GM19467 (cell line): ENCODE data around the gene RASSF7.

Experiments used
- ATAC-seq: cut with Tn5 transposase; IDR thresholded peaks from one replicate; pipeline ENCODE4 v1.9.1; 2021; ENCODE audit warnings: mild to moderate bottlenecking, moderate library complexity; ENCODE audit not compliant: unreplicated experiment

RASSF7 gene

DNA sequence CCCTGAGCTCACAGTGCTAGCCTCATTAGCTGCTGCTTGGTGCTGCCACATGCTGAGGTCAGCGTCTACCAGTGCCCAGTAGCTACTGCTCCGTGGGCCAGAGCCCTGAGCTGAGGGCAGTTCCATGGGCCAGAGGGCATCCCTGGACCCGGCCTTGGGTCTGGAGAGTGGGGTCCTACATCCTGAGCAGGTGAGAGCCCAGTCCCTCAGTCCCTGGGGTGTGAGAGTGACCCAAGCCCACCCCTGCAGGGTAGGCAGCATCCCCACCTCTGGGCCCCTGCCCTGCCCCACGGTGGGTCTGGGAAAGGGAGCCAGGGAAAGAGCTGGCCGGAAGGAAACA, 10.1 kb upstream of the RASSF7 start:
- no peak for ATAC-seq

DNA sequence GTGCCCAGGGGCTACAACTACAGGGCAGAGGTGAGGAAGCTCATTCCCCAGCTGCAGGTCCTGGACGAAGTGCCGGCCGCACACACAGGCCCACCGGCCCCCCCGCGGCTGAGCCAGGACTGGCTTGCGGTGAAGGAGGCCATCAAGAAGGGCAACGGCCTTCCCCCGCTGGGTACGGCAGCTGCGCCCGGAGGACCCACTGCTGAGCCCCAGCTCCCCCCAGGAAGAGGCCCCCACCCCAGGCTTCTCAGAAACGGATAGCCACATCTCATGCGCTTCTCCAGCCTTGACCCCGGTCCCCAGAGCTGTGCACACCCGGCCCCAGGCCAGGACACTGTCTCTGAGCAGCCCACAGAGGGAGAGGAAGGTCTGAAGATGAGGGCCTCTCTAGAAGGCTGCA, 9.6 kb upstream of the RASSF7 start:
- no peak for ATAC-seq

- no peak for ATAC-seq
Measured at GRCh38 chr11:551596-551995, 9.2 kb upstream of the RASSF7 start.

- ATAC-seq: no peak
Measured at GRCh38 chr11:553083-553987, 7.4 kb upstream of the RASSF7 start.

- no peak for ATAC-seq
Measured at GRCh38 chr11:553988-554340, 6.8 kb upstream of the RASSF7 start.

DNA sequence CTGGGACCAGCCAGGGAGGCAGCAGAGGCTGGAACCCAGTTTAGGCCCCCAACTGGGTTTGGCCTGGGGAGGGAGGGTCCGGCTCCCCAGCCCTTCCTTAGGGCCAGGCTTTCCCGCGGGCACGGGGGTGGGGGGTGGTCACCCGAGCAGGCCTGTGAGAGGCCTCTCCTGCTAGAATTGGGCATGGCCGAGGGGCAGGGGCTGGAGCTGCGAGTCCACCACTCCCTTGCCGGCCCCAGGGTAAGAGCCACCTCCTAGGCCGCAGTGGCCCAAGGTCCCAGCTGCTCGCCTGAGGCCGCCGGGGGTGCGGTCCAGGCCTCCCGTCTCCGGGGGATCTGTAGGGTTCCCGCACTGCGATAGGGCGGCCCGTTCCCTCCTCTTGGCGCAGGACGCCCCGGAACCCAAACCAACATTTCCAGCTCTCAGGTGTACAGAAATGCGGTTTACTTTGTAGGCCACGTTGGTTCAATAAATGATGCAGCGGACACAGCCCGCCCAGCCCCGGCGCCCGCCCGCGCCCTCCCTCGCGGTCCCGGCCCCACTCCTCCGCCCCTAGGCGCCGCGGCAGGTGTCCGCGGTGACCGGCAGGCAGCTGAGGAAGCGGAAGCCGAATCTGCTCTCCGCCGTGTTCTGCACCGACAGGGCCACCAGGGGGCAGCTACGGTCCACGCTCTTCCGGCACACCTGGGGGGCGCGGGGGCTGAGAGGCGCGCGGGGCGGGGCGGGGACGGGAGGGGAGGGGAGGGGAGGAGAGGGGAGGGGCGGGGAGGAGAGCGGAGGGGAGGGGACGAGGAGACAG, 6.1 kb upstream of the RASSF7 start:
- no peak for ATAC-seq

GRCh38 chr11:555227-555779, 5.5 kb upstream of the RASSF7 start:
- no peak for ATAC-seq

- no peak for ATAC-seq
Measured at GRCh38 chr11:555780-556661, 4.7 kb upstream of the RASSF7 start.

- no peak for ATAC-seq
Measured at GRCh38 chr11:556662-557256, 4.0 kb upstream of the RASSF7 start.

GRCh38 chr11:557328-558132, 3.2 kb upstream of the RASSF7 start:
- no peak for ATAC-seq

DNA sequence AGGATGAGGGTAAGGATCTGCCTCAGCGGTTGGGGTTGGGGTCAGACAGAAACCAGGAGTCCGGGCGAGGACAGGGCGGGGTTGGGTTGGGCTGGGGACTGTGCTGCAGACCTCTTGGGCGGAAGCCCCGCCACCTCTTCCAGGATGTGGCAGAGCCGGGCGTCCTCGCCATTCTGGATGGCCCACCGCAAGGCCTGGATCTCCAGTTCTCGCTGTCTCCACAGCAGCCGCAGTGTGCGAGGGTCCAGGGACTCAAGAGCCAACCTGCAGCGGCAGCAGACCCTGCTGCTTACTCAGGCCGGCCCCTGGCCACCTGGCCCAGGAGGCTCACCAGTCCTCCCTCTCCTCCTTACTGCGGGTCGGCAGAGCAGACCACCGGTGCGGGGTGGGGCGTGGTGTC, 2.3 kb upstream of the RASSF7 start:
- ATAC-seq: no peak

DNA sequence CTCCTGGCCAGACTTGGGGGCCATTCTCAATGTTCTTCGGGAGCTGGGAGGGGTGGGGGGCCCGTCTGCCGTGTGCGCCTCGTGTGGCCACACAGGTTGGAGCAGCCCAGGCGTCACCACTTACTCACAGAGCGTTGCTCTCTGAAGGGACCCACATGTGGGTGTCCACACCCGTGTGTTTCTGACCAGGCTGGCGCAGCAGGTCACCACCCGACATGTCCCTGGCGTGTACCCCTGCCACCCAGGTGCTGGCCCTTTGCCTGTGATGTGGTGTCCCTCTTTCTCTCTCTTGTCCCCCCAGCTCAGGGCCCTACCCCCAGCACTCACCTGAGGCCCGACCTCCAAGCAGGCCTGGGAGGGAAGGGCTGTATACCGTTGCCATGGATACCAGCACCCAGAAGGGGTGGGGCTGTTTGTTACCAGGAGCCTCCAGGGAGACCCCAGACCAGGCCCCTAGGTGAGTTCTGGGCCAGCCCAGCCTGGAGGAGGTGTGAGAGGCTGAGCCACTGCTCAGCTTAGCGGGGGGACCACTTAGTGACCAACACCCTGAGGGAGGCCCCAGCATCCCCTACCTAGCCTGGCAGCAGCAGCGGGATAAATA, 1.6 kb upstream of the RASSF7 start:
- no peak for ATAC-seq

DNA sequence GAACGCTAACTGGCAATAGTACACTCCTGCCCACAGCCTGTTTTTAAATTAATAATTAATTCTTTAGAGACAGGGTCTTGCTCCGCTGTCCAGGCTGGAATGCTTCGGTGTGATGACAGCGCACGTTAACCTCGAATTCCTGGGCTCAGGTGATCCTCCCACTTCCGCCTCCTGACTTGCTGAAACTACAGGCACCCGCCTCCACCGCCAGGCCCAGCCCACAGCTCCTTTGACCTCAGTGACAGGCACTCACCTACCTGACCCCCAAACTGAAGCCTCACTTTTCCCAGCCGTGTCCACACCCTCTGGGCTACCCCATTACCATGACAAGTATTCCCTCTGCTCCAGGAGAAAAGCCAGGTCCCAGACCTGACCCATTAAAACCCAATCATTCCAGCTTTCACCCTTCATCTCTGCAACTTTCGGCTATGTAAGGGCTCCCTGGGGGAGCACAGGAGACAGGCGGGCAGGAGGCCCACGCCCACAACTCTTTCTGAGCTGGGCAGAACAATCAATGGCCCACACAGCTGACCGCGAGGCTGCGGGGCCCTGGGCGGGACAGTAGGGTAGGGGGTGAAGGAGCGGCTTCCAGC, 962 bp upstream of the RASSF7 start:
- ATAC-seq: no peak

DNA sequence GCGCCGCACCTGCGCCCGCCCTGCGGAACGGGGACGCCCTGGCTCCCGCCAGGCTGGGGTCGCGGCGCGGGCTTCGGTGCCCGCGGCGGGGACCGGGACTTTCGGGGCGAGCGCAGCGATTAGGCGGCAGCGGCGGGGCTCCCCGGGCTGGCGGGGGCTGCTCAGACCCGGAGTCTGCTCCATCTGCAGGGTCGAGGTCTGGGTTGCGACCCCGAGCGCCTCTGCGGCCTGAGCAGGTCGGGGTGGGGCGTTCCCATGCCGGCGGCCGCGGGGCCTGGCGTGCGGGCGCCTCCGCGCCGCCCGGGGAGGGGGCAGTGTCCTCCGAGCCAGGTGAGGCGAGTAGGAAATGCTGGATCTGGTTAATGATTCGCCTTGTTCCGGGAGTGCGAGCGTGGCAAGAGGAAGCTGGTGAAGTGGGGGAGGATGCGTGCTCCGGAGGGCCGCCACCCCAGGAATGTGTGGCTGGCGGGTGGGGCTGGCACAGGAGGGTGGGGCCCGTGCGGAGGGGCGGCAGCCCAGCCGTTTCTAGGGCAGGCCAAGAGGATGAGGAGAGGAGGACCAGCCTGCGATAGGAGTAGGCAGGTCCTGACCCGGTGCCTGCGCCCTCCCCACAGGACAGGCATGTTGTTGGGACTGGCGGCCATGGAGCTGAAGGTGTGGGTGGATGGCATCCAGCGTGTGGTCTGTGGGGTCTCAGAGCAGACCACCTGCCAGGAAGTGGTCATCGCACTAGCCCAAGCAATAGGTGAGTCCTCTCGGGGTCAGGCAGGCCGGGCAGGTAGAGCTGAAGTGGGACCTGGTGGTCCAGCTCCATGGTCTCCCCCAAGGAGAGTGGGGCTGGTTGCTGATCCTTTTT, 606 bp downstream of the RASSF7 start:
- peak; percentile 8 for ATAC-seq

GRCh38 chr11:562046-562645, 1.4 kb downstream of the RASSF7 start:
- ATAC-seq: no peak

- no peak for ATAC-seq
Measured at GRCh38 chr11:563066-563811, 2.5 kb downstream of the RASSF7 start.
